HCT116 (cell line): ENCODE measurements around the gene RASGRF2. TPM values are rescaled to one million over a fixed set of nuclear protein-coding genes. Genes with fewer than 3 reads are reported as not detected.

Experiments used
- ATAC-seq: fragments of 200-7000 bp; cut with Tn5 transposase; 2 replicates; pipeline ENCODE4 v1.9.1; 2020; ENCODE audit warnings: mild to moderate bottlenecking, moderate library complexity
- BruUV-seq: library from RNA; stranded (reverse); fragments of 400-500 nt; replicated peaks from 2 replicates; lab custom pipeline; 2021; lab: Mats Ljungman, UMichigan
- CTCF ChIA-PET: fragments of 300-600 bp; sonication (Branson Sonifier 250); formaldehyde crosslinking; loops from one replicate; lab custom pipeline; 2021; ENCODE audit warnings: antibody characterized with exemption; lab: Charles Lee
- POLR2A ChIA-PET: fragments of 300-600, 350-600 bp; sonication (Branson Sonifier 250); formaldehyde crosslinking; loops from one replicate; lab custom pipeline; 2021; ENCODE audit warnings: antibody characterized with exemption; lab: Charles Lee
- RAD21 ChIA-PET, 2 experiments: fragments of 300-600 bp; sonication (Branson Sonifier 250); formaldehyde crosslinking; loops; one replicate each; lab custom pipeline; 2023; ENCODE audit warnings: low total read pairs in 2 of 2; ENCODE audit not compliant: uncharacterized antibody in 2 of 2, unreplicated experiment in 2 of 2, low non-redundant PET in 1 of 2; lab: Charles Lee
- DNase-seq: peaks from one replicate; pipeline ENCODE4 v3.0.0-alpha.2; 2010; ENCODE audit warnings: low read depth, low spot score
- H2AFZ ChIP-seq: fragments of 200-600 bp; shearing (Covaris generic), sonication (generic); 2 replicates; pipeline ENCODE4 v1.6.1; 2017; ENCODE audit warnings: low read depth, mixed run types, mixed read lengths, antibody characterized with exemption, low read length; ENCODE audit not compliant: poor library complexity, severe bottlenecking
- H3K27ac ChIP-seq: 2 replicates; pipeline ENCODE4 v1.5.1; 2012; ENCODE audit warnings: low read depth, low read length
- H3K27me3 ChIP-seq: fragments of 200-600 bp; sonication (generic); 2 replicates; pipeline ENCODE4 v1.6.1; 2016; ENCODE audit warnings: mixed run types, low read length, mixed read lengths; ENCODE audit not compliant: insufficient read depth
- H3K36me3 ChIP-seq, 2 experiments: fragments of 200-500 bp in 1 of 2; fragments of 200-600 bp in 1 of 2; sonication (Bioruptor generic) in 1 of 2; sonication (generic) in 1 of 2; 2 replicates each; pipeline versions ENCODE4 v1.5.1 to v1.6.1; 2014 to 2016; ENCODE audit warnings: low read length in 2 of 2, inconsistent platforms in 1 of 2, mixed read lengths in 1 of 2, mixed run types in 1 of 2; ENCODE audit not compliant: insufficient read depth in 2 of 2, control insufficient read depth in 1 of 2
- H3K4me1 ChIP-seq, 2 experiments: fragments of 200-600 bp in 1 of 2; sonication (generic) in 1 of 2; 2 replicates each; pipeline versions ENCODE4 v1.5.1 to v1.6.1; 2012 to 2017; ENCODE audit warnings: low read length in 2 of 2, inconsistent platforms in 1 of 2, mild to moderate bottlenecking in 1 of 2, mixed read lengths in 1 of 2, mixed run types in 1 of 2, moderate library complexity in 1 of 2; ENCODE audit not compliant: insufficient read depth in 2 of 2, control insufficient read depth in 1 of 2
- H3K4me2 ChIP-seq: fragments of 200-600 bp; sonication (generic); 2 replicates; pipeline ENCODE4 v1.6.1; 2017; ENCODE audit warnings: mixed run types, low read length, mixed read lengths
- H3K4me3 ChIP-seq, 2 experiments: fragments of 200-600 bp in 1 of 2; sonication (generic) in 1 of 2; replicated peaks in 1 of 2; 2 replicates each; pipeline ENCODE4 v1.5.1; 2011 to 2016; ENCODE audit warnings: low read length in 2 of 2, control low read depth in 1 of 2, low read depth in 1 of 2, mild to moderate bottlenecking in 1 of 2, mixed read lengths in 1 of 2, mixed run types in 1 of 2
- H3K79me2 ChIP-seq: fragments of 200-600 bp; sonication (generic); 2 replicates; pipeline ENCODE4 v1.6.1; 2017; ENCODE audit warnings: mild to moderate bottlenecking, mixed run types, low read length, moderate library complexity, mixed read lengths; ENCODE audit not compliant: insufficient read depth
- H3K9ac ChIP-seq: fragments of 200-600 bp; sonication (generic); 2 replicates; pipeline ENCODE4 v1.6.1; 2016; ENCODE audit warnings: low read length, mixed read lengths
- H3K9me2 ChIP-seq: fragments of 200-600 bp; sonication (generic), shearing (Covaris generic); 2 replicates; pipeline ENCODE4 v1.6.1; 2017; ENCODE audit warnings: mixed run types, mild to moderate bottlenecking, moderate library complexity; ENCODE audit not compliant: insufficient read depth
- H3K9me3 ChIP-seq, 2 experiments: fragments of 200-500 bp in 1 of 2; fragments of 200-600 bp in 1 of 2; sonication (Bioruptor generic) in 1 of 2; sonication (generic) in 1 of 2; 2 replicates each; pipeline ENCODE4 v1.6.1; 2014 to 2017; ENCODE audit warnings: low read length in 2 of 2, mixed read lengths in 2 of 2, inconsistent platforms in 1 of 2, low read depth in 1 of 2, mild to moderate bottlenecking in 1 of 2, mixed run types in 1 of 2, moderate library complexity in 1 of 2; ENCODE audit not compliant: control insufficient read depth in 1 of 2, insufficient read depth in 1 of 2
- H4K20me1 ChIP-seq: fragments of 200-600 bp; sonication (generic), shearing (Covaris generic); 2 replicates; pipeline ENCODE4 v1.6.1; 2017; ENCODE audit warnings: mixed run types, mild to moderate bottlenecking, moderate library complexity; ENCODE audit not compliant: insufficient read depth
- ATF3 ChIP-seq: IDR thresholded peaks from 2 replicates; pipeline ENCODE4 v1.6.1; 2012
- CEBPB ChIP-seq: IDR thresholded peaks from 2 replicates; pipeline ENCODE4 v1.6.1; 2012; ENCODE audit warnings: low read depth
- EGR1 ChIP-seq: IDR thresholded peaks from 2 replicates; pipeline ENCODE4 v1.6.1; 2012; ENCODE audit warnings: low read depth
- ELF1 ChIP-seq: IDR thresholded peaks from 2 replicates; pipeline ENCODE4 v1.6.1; 2012; ENCODE audit warnings: low read depth, borderline replicate concordance
- EZH2 ChIP-seq: fragments of 200-600 bp; sonication (generic); IDR thresholded peaks from 2 replicates; pipeline ENCODE4 v1.6.1; 2017; ENCODE audit warnings: antibody characterized with exemption, mixed run types
- FOSL1 ChIP-seq: IDR thresholded peaks from 2 replicates; pipeline ENCODE4 v1.6.1; 2012; ENCODE audit warnings: low read depth
- JUND ChIP-seq: IDR thresholded peaks from 2 replicates; pipeline ENCODE4 v1.6.1; 2012
- POLR2A ChIP-seq: IDR thresholded peaks from 2 replicates; pipeline ENCODE4 v1.7.0; 2011; ENCODE audit warnings: borderline replicate concordance; ENCODE audit not compliant: insufficient read depth, insufficient read length; ENCODE audit errors: extremely low read depth
- POLR2AphosphoS5 ChIP-seq: IDR thresholded peaks from 2 replicates; pipeline ENCODE4 v1.6.1; 2011; ENCODE audit warnings: mild to moderate bottlenecking, low read depth, low read length, moderate library complexity
- RAD21 ChIP-seq: IDR thresholded peaks from 2 replicates; pipeline ENCODE4 v1.6.1; 2012; ENCODE audit warnings: low read depth, mild to moderate bottlenecking
- REST ChIP-seq: IDR thresholded peaks from 2 replicates; pipeline ENCODE4 v1.6.1; 2012; ENCODE audit warnings: low read depth
- SP1 ChIP-seq: IDR thresholded peaks from 2 replicates; pipeline ENCODE4 v1.6.1; 2012; ENCODE audit warnings: low read depth
- SRF ChIP-seq: IDR thresholded peaks from 2 replicates; pipeline ENCODE4 v1.6.1; 2012; ENCODE audit warnings: low read depth
- TCF7L2 ChIP-seq: IDR thresholded peaks from 2 replicates; pipeline ENCODE4 v1.7.0; 2011; ENCODE audit warnings: borderline replicate concordance, inconsistent platforms; ENCODE audit not compliant: insufficient read depth, insufficient read length; ENCODE audit errors: extremely low read depth
- YY1 ChIP-seq: IDR thresholded peaks from 2 replicates; pipeline ENCODE4 v1.6.1; 2011; ENCODE audit warnings: low read length, low read depth, moderate library complexity, mild to moderate bottlenecking; ENCODE audit not compliant: insufficient replicate concordance; ENCODE audit errors: extremely low read depth
- ZFX ChIP-seq: fragments of 450-650 bp; IDR thresholded peaks from 2 replicates; pipeline ENCODE4 v1.6.1; 2017
- ZNF274 ChIP-seq: fragments of 200-500 bp; sonication (Bioruptor generic); IDR thresholded peaks from 2 replicates; pipeline ENCODE4 v1.6.1; 2014; ENCODE audit warnings: mild to moderate bottlenecking, low read depth, low read length, inconsistent platforms
- intact Hi-C: fragments of 100-400 bp; cut with micrococcal nuclease; formaldehyde crosslinking; loops from 2 replicates; pipeline ENCODE4 v1.10.0; 2022
- total RNA-seq: library from RNA; stranded (reverse); gene quantifications from one replicate; pipeline ENCODE4 v1.2.1, GENCODE V29; 2021; ENCODE audit not compliant: unreplicated experiment
- TF ChIP-seq, protein P1 (sequence below), 3 experiments: fragments of 200-600 bp in 1 of 3; sonication (generic) in 1 of 3; IDR thresholded peaks in 2 of 3; conservative IDR thresholded peaks in 1 of 3; 2 replicates each; pipeline ENCODE4 v1.5.1; 2012 to 2017; ENCODE audit warnings: low read depth in 2 of 3, low read length in 2 of 3, antibody characterized with exemption in 1 of 3, borderline replicate concordance in 1 of 3, control low read depth in 1 of 3, mild to moderate bottlenecking in 1 of 3, mixed read lengths in 1 of 3, mixed run types in 1 of 3, moderate library complexity in 1 of 3; ENCODE audit not compliant: insufficient read depth in 1 of 3
- TF ChIP-seq, protein P2 (sequence below): IDR thresholded peaks from 2 replicates; pipeline ENCODE4 v1.6.1; 2012
- TF ChIP-seq, protein P3 (sequence below): IDR thresholded peaks from 2 replicates; pipeline ENCODE4 v1.6.1; 2011; ENCODE audit warnings: mild to moderate bottlenecking, low read length, moderate library complexity; ENCODE audit not compliant: insufficient replicate concordance; ENCODE audit errors: extremely low read depth

The RASGRF2 gene
- total RNA-seq, 1 experiment from 2014 or later, result 0.05 TPM

- TF ChIP-seq, protein P1, sequence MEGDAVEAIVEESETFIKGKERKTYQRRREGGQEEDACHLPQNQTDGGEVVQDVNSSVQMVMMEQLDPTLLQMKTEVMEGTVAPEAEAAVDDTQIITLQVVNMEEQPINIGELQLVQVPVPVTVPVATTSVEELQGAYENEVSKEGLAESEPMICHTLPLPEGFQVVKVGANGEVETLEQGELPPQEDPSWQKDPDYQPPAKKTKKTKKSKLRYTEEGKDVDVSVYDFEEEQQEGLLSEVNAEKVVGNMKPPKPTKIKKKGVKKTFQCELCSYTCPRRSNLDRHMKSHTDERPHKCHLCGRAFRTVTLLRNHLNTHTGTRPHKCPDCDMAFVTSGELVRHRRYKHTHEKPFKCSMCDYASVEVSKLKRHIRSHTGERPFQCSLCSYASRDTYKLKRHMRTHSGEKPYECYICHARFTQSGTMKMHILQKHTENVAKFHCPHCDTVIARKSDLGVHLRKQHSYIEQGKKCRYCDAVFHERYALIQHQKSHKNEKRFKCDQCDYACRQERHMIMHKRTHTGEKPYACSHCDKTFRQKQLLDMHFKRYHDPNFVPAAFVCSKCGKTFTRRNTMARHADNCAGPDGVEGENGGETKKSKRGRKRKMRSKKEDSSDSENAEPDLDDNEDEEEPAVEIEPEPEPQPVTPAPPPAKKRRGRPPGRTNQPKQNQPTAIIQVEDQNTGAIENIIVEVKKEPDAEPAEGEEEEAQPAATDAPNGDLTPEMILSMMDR (IDR thresholded peaks at IDR 0.05 in 2 of 3, conservative IDR thresholded peaks at IDR 0.05 in 1 of 3; ENCODE audit: borderline replicate concordance in 1 of 3, insufficient read depth in 1 of 3, low read depth in 2 of 3, low read length in 2 of 3), result no peak
- TF ChIP-seq, protein P2, sequence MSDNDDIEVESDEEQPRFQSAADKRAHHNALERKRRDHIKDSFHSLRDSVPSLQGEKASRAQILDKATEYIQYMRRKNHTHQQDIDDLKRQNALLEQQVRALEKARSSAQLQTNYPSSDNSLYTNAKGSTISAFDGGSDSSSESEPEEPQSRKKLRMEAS, result no peak
- TF ChIP-seq ZFX (no peak), EZH2 (no peak), POLR2AphosphoS5 (no peak), SP1 (no peak), SRF (no peak), REST (no peak), RAD21 (no peak), FOSL1 (no peak), JUND (no peak), CEBPB (no peak), ZNF274 (no peak), ATF3 (no peak), ELF1 (no peak), EGR1 (no peak), POLR2A (no peak), TCF7L2 (no peak), YY1 (no peak)
- TF ChIP-seq, protein P3, sequence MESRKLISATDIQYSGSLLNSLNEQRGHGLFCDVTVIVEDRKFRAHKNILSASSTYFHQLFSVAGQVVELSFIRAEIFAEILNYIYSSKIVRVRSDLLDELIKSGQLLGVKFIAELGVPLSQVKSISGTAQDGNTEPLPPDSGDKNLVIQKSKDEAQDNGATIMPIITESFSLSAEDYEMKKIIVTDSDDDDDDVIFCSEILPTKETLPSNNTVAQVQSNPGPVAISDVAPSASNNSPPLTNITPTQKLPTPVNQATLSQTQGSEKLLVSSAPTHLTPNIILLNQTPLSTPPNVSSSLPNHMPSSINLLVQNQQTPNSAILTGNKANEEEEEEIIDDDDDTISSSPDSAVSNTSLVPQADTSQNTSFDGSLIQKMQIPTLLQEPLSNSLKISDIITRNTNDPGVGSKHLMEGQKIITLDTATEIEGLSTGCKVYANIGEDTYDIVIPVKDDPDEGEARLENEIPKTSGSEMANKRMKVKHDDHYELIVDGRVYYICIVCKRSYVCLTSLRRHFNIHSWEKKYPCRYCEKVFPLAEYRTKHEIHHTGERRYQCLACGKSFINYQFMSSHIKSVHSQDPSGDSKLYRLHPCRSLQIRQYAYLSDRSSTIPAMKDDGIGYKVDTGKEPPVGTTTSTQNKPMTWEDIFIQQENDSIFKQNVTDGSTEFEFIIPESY, result no peak
- Histone ChIP-seq H3K4me3 (no peak overlapping the region), H3K27ac (no peak overlapping the region), H3K36me3 (no peaks in the 10 kb centered on the region), H3K4me1 (no peaks in the 10 kb centered on the region), H3K27me3 (no peaks in the 10 kb centered on the region), H3K9me3 (no peaks in the 10 kb centered on the region), H3K9me2 (no peaks in the 10 kb centered on the region), H3K79me2 (no peaks in the 10 kb centered on the region), H2AFZ (no peak overlapping the region), H3K4me2 (no peak overlapping the region), H4K20me1 (no peaks in the 10 kb centered on the region), H3K9ac (no peak overlapping the region)
- ChIA-PET POLR2A (no interaction called here), CTCF (no interaction called here), RAD21 (no interaction called here)
- ATAC-seq, result no peak
- intact Hi-C loops, result no loop called here
- DNase-seq, result no peak
- BruUV-seq, result no TSS peak
Observed at GRCh38 chr5:81146031-81146430, 185.9 kb downstream of the RASGRF2 start.
